ENCODE results near the gene RPS6KA4. TPM values are rescaled to one million over a fixed set of nuclear protein-coding genes. Genes with fewer than 3 reads are reported as not detected.

Gene RPS6KA4
- total RNA-seq, 4 donors from 2014 or later: 2.4 to 37.4 (median 29.3) TPM

DNA sequence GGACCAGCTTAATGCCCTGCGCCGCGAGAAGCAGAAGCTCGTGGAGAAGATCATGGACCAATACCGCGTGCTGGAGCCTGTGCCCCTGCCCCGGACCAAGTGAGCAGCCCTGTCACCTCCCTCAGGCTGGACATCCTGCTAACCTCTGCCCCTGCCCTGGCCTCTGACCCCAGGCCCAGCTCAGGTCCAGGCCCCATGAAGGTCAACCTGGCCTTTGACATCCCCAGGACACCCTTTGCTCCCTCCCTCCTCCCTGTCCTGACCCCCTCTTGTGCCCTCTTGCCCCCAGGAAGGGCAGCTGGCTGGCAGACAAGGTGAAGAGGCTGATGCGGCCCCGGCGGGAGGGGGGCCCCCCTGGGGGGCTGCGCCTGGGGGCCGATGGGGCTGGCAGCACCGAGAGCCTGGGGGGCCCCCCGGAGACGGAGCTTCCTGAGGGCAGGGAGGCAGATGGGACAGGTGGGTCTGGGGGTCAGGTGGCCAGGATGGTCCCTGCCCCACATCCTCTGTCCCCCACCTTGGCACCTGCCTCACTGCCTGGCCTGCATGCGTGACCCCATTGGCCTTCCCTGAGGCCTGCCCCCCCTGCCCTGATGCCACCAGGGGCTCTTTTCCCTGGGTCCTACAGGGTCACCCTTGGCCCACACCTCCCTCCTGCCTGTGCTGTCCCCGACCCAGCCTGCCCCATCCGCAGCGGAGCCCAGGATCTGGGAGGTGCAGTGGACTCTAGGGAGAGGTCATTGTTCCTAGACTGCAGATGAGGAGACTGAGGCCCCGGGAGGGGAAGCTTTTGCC is 5.1 kb upstream of the RPS6KA4 start:
- no peak for DNase-seq
- TF ChIP-seq, protein P1, sequence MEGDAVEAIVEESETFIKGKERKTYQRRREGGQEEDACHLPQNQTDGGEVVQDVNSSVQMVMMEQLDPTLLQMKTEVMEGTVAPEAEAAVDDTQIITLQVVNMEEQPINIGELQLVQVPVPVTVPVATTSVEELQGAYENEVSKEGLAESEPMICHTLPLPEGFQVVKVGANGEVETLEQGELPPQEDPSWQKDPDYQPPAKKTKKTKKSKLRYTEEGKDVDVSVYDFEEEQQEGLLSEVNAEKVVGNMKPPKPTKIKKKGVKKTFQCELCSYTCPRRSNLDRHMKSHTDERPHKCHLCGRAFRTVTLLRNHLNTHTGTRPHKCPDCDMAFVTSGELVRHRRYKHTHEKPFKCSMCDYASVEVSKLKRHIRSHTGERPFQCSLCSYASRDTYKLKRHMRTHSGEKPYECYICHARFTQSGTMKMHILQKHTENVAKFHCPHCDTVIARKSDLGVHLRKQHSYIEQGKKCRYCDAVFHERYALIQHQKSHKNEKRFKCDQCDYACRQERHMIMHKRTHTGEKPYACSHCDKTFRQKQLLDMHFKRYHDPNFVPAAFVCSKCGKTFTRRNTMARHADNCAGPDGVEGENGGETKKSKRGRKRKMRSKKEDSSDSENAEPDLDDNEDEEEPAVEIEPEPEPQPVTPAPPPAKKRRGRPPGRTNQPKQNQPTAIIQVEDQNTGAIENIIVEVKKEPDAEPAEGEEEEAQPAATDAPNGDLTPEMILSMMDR (IDR thresholded peaks at IDR 0.05): no peak
- no peak for TF ChIP-seq POLR2A (IDR thresholded peaks at IDR 0.05)
- Histone ChIP-seq H3K36me3 (no peaks in the 10 kb centered on the region), H3K27ac (no peak overlapping the region), H3K4me3 (no peak overlapping the region), H3K9me3 (no peaks in the 10 kb centered on the region), H3K27me3 (no peaks in the 10 kb centered on the region), H3K4me1 (peaks cover 7 to 10% of the 10 kb centered on the region in 2 donors)
- intact Hi-C loops (cut with DNase I; ENCODE audit: low total_unique reads): no loop called here

GRCh38 chr11:64355078-64355940 is 3.7 kb upstream of the RPS6KA4 start:
- peak; percentile 71 to 74 for DNase-seq
- H3K4me3 ChIP-seq: peak overlapping the region in 1 of 2 donors; percentile 14
- peaks cover 7 to 20% of the 10 kb centered on the region in 2 donors for H3K4me1 ChIP-seq
- H3K36me3 ChIP-seq: no peaks in the 10 kb centered on the region
- intact Hi-C loops (cut with DNase I; ENCODE audit: low total_unique reads): no loop called here
- no peaks in the 10 kb centered on the region for H3K27me3 ChIP-seq
- H3K27ac ChIP-seq: no peak overlapping the region
- no peak for TF ChIP-seq POLR2A (IDR thresholded peaks at IDR 0.05)
- TF ChIP-seq, protein P1 (IDR thresholded peaks at IDR 0.05): peak; percentile 54 to 79 (median 75)
- H3K9me3 ChIP-seq: no peaks in the 10 kb centered on the region

DNA sequence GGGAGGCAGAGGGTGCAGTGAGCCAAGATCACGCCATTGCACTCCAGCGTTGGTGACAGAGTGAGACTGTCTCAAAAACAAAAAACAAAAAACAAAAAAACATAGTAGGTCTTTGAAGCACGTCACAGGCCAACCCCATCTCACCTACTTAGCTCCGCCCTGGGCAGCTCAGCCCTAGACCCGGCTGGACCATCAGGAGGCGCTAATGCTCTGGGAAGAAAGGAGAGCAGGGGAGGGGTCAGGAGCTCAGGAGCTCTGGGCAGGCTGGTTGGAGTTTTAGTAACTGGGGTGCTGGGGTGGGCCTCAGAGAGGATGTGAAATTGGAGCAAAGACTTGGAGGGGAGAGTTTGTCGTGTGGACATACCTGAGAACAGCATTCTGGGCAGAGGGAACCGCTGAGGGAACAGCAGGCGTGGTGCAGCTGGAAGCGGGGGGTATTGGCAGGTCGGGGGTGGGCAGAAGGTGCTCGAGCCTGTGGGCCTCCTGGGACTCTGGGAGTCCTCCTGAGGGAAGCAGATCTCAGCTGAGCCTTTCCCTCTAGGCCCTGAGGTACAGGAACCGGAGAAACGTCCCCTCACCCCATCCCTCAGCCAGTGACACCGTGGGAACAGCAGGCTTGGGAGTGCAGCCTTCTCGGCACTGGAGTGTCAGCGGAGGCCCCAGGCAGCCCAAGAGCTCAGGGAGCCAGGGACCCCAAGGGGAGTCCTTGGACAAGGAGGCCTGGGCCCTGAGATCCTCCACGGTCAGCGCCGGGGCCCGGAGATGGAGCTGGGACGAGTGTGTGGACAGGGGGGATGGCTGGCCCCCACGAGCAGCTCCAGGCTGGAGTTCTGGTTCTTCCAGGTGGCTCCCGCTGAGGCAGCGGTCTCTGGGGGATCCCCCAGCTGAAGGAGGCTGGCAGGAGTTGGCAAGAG is 2.2 kb upstream of the RPS6KA4 start:
- H3K4me1 ChIP-seq: peaks cover 7 to 20% of the 10 kb centered on the region in 2 donors
- no peak overlapping the region for H3K4me3 ChIP-seq
- no peaks in the 10 kb centered on the region for H3K27me3 ChIP-seq
- H3K36me3 ChIP-seq: no peaks in the 10 kb centered on the region
- H3K27ac ChIP-seq: peak overlapping the region in 1 of 2 donors; percentile 90
- H3K9me3 ChIP-seq: no peaks in the 10 kb centered on the region
- DNase-seq: no peak
- TF ChIP-seq POLR2A (IDR thresholded peaks at IDR 0.05): no peak
- TF ChIP-seq, protein P1 (IDR thresholded peaks at IDR 0.05): no peak
- intact Hi-C loops (cut with DNase I; ENCODE audit: low total_unique reads): no loop called here

DNA sequence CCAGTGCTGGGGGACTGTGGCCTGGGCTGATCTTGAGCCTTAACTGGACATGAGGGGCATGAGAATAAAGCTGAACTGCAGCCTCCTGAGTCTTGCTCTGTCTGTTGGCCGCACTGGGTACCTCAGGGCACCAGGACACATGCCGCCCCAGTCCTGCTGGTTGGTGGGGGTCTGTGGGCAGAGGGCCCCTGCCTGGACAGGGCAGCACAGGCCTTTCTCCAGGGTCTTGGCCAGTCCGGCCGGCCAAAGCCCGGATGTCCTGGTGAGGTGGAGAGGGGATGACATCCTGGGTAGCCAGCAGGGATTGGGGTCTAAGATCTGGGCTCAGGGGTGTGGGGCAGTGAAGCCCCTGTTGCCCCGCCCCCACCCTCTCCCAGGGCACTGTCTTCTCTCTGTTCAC is 1.5 kb upstream of the RPS6KA4 start:
- intact Hi-C loops (cut with DNase I; ENCODE audit: low total_unique reads): no loop called here
- Histone ChIP-seq H3K4me1 (peaks cover 7 to 20% of the 10 kb centered on the region in 2 donors), H3K27ac (peak overlapping the region; percentile 86 to 90), H3K36me3 (no peaks in the 10 kb centered on the region), H3K4me3 (no peak overlapping the region), H3K27me3 (no peaks in the 10 kb centered on the region), H3K9me3 (no peaks in the 10 kb centered on the region)
- TF ChIP-seq, protein P1 (IDR thresholded peaks at IDR 0.05): no peak
- TF ChIP-seq POLR2A (IDR thresholded peaks at IDR 0.05): no peak
- no peak for DNase-seq

Data from uterus (tissue), 4 donors.